Endothelial cell of hepatic sinusoid (primary cell): ENCODE data around the gene GRAMD2B.
"Not testable (repeated sequence)": the region's sequence is repeated elsewhere in the genome, so short reads cannot be mapped to it uniquely, and the experiment has no call there.

Experiments used
- in situ Hi-C: cut with HindIII; loops from 2 replicates; pipeline ENCODE4 v1.10.0; 2017; ENCODE audit warnings: low sequenced_read_pairs

Gene GRAMD2B

DNA sequence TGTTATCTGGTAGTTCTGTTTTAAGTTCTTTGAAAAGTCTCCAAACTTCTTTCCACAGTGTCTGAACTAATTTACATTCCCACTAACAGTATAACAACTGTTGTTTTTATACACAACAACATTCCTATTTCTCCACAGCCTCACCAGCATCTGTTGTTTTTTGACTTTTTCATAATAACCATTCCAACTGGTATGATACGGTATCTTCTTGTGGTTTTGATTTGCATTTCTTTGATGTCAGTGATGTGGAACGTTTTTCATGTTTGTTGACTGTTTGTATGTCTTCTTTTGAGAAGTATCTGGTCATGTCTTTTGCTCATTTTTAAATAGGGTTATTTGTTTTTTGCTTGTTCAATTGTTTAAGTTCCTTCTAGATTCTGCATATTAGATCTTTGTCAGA, 12.6 kb upstream of the GRAMD2B start:
- in situ Hi-C loops: no loop called here

DNA sequence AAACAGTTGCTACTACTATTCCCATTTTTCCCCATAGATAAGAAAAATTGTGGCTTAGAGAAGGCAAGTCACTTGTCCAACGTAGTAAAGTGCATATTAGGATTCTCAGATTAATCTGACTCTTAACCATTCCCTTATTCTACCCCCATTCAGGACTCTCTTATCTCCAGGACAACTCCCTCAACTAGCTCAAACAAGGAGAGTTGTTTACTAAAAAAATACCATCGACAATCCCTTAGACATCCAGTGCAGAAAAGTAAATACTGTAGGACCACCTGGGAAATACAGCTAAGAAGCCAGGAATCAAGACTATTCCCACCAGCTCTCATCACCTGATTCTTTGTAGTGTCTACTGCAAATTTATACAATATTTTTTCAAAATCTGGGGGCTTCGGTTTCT, 9.4 kb upstream of the GRAMD2B start:
- in situ Hi-C loops: no loop called here

DNA sequence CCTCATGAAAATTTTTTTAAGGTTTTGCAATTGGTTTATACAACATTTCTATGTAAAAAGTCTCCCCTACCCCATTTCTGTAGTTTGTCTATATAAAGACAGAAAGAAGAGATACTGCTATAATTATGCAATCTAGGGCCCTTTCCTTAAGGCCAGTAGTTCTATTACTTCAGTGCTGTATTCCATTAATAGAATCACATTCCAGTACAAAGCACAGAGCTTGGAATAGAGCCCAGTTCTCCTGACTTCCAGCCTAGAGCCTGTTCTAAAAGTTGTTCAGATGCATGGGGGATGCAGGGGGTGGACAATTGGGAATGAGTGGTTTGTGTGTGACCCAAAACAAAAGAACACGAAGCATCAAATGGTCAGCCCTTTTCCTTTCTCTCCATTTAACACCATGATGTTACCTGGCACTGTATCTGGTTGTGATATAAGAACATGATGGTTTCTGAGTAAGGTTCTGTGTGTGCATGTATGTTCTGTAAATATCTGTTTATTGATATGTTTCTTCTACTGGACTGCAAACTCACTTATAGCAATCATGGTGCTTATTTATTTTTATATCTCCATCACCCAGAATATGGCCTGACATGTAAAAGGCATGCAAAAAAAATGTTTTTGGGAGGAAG, 8.2 kb upstream of the GRAMD2B start:
- in situ Hi-C loops: no loop called here

DNA sequence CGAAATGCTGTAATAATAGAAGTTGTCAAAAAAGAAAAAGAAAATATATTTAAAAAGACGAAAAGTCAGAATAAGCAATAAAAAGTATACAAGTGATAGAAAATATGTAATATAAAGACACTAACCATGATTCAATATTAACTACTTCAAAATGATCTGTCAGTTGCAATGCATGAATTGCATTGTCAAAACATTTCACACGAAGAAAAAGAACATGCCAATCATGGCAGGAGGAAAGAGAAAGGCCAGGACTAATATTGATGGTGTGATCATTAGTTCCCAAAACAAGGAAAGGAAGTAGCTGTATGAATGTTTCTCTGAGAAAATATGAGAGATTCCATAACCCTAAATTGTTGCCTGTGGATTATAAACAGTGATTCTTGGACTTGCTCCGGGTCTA, 7.4 kb upstream of the GRAMD2B start:
- in situ Hi-C loops: no loop called here

DNA sequence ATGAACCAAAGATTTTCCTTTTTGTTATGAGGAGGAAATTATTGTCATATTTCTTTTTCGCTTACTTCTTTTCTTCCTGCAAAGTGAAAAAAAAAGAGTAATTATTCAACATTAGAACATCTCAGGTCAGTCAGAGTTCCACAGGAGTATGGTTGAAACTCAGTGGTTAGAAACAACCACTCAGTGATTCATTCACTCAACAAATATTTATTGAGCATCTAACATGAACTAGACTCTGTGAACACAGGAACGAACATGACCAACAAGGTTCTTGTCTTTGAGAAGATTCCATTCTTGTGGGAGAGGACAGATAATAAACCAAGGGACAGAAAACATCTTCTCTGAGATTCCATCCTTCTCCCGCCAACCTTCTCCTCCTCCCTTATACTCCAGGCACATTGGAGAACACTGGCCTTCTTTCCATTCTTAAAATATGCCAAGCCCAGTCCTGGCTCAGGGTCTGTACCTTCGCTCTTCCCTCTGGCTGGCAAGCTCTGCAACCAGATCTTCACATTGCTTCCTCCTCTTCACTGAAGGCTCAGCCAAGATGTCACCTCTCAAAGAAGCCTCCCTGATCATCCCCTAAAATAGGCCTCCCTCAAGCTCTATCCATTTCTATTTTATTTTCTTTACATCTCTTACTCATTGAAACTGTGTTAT, 6.8 kb upstream of the GRAMD2B start:
- in situ Hi-C loops: no loop called here

DNA sequence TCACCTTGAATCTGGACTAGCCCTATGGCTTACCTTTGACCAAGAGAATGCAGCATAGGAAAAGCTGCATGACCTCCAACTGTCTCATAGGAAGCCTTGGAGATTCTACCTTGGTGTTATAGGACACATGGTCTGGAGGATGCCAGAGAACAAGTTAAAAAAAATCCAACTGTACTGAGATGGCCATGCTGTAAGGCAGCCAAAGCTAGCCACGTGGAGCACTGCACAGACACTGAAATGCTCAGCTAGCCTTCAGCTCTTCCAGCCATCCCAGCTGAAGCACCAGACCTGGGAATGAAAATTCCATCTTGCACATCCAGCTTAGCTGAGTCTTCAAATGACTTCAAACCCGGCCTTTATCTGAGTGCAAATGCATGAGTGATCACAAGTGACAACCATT, 6.0 kb upstream of the GRAMD2B start:
- in situ Hi-C loops: no loop called here

DNA sequence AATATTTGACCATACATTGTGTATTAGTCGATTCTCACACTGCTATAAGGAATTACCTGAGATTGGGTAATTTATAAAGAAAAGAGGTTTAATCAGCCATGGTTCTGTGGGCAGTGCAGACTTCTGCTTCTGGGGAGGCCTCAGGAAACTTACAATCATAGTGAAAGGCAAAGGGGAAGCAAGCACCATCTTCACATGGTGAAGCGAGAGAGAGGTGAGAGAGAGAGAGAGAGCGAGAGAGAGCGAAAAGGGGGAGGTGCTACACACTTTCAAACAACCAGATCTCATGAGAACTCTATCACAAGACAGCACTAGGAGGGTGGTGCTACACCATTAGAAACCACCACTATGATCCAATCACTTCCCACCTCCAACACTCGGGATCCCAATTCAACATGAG, 4.1 kb upstream of the GRAMD2B start:
- in situ Hi-C loops: no loop called here

DNA sequence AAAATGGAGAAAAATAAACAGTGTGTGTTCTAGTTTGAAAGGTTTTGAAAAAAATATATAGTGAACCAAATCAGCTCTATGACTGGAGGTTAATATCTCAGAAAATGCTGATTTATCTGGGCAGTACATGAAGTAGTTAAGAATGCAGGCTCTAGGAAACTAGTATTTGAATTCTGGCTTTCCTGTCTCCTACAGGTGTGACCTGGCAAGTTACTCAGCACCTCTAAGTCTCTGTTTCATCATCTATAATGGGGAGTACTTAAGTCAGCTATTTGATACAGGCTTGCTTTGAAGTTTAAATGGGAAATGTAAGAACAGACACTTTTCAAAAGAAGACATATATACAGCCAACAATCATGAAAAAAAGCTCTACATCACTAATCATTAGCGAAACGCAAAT, 5.2 kb downstream of the GRAMD2B start:
- in situ Hi-C loops: no loop called here

DNA sequence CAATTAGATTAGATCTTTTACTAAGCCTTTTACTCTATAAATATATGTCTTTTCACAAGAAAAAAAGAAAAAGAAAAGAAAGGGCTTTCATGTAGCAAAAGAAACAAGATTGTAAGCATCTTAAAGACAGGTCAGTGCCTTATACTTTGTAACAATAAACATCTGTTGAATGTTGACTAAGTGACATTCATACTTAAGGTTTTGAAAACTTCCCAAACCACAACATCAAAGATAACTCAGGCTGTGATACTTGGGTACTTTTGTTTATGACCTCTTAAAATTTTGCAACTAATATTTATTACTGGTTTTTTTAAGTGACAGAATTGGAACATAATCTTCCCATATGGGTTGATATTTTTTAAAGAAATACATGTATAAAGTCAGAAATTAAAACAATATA, 7.4 kb downstream of the GRAMD2B start:
- in situ Hi-C loops: loop anchor here (5.0 kb wide), 3 partner anchors 43 to 102 kb away; no protein-coding TSS in a partner anchor

DNA sequence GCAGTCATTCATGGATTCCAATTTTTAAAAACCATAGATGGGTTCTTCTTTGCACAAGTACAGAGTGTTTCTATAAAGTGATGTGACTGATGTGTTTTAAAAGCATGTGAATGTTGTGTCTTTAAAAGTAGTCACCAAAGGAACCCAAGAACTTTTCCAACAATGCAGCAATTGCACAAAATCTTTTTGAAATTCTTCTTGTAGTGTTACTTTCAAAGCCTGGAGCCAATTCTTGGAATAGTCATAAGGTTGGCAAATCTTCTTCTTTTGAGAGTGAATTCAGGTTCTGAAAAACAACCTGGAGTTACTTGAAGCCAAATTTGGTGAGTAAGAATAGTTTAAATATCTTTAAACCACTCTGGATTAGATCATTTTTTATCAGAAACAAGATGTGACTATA, 10.5 kb downstream of the GRAMD2B start:
- in situ Hi-C loops: loop anchor here (5.0 kb wide), 3 partner anchors 46 to 99 kb away; no protein-coding TSS in a partner anchor

DNA sequence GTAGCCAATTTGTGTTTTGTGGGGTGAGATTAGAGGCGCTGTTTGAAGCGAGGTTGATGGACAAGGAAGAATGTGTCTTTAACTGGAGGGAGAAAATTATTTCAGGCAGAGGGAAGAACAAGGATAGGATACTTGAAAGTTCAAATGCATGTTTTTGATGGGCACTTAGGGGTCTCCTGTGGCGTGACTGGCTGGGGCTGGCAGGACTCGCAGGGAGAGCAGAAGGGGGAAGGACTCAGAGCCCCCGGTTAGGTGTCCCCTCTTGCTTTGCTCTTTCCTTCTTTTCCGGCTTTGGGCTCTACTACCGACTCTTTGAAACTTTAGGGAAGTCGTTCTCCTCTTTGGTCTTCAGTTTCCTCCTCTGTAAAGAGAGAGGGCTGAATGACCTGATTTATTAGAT, 12.1 kb downstream of the GRAMD2B start:
- in situ Hi-C loops: no loop called here

DNA sequence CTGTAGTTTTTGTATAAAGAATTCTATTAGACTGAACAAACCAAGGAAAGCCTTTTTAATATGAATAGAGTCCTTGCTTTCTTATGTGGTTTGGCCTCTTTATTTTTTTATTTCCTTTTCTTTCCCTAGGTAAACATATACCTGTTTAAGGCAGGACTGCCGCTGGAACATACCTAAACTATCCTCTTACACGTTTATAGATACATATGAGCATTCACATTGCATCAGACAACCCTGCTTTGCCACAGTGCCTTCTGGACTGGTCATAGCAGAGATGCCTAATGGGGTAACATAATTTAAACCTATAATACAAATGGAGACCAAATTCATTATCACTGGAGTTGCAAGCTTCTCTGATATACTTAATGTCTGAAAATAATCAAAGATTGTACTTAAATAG, 12.5 kb downstream of the GRAMD2B start:
- in situ Hi-C loops: no loop called here

DNA sequence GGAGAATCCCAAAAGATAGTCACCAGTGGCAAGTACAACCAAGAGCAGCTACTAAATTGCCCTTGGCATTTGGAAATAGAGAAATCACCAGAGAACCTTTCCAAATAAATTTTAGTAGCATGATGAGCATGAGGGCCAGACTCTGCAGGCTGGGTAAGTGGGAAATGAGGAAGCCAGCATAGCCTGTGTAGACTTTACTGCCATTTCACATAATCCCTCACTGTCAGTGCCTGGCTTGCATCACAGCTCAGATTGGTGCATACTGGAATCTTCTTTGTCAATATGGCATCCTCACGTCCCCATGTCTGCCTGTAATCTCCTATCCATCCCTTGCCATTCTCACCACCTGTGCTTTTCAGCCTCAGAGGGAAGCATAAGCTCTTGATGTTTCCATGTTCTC, 14.5 kb downstream of the GRAMD2B start:
- in situ Hi-C loops: no loop called here

DNA sequence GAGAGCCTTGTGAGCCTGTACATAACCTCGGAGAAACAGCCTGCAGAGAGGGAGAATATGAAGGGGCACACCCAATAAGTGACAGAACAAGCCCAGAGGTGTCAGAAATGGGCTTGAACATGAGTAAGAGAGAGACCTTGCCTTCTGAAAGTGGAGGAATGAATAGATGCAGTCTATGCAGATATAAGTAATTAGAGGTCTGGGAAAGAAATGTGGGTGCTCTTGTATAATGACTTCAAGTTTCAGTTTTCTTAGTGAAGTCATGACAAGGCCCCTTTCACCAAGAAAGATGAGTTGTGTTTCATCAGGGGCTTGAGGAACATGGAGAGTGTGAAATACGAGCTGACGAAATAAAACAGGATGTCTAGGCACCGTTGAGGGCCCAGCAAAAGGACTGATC, 15.1 kb downstream of the GRAMD2B start:
- in situ Hi-C loops: no loop called here

DNA sequence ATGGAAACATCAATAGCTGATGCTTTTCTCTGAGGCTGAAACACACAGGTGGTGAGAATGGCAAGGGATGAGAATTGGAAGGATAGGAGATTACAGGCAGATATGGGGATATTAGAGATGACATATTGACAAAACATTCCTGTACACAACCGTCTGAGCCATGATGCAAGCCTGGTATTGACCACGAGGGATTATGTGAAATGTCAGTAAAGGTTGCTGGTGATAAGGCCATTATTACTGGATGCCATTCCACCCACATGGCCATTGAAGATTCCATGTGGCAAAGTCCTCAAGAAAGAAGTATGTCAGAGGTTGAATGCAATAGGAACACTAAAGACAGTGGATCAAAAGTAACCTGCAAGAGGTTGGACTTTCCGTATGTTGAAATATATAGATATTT, 15.7 kb downstream of the GRAMD2B start:
- in situ Hi-C loops: no loop called here

DNA sequence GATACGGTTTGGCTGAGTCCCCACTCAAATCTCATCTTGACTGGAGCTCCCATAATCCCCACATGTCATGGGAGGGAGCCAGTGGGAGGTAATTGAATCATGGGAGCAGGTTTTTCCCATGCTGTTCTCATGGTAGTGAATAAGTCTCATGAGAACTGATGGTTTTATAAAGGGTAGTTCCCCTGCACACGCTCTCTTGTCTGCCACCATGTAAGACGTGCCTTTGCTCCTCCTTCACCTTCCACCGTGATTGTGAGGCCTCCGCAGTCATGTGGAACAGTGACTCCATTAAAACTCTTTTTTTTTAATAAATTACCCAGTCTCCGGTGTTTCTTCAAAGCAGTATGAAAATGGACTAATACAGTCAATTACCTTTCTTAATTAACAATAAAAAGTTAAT, 16.5 kb downstream of the GRAMD2B start:
- in situ Hi-C loops: not testable (repeated sequence)

DNA sequence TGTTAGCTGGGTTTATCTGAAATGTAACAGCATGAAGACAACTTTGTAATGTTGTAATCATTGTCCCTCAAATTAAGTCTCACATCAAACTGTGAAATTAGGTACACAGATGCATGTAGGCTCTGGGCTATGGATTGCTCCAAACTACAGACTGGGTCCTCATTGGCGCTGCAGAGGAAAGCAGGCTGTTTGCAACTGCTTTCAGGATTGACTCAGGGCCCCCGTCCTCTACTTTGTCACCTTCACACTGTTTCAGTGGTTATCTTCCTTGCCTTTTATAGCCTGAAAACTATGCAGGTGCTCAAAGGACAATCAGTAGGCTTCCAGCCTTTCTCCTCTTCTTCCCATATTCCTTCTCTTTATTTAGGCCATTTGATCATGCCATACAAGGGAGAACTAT, 18.0 kb downstream of the GRAMD2B start:
- in situ Hi-C loops: no loop called here

DNA sequence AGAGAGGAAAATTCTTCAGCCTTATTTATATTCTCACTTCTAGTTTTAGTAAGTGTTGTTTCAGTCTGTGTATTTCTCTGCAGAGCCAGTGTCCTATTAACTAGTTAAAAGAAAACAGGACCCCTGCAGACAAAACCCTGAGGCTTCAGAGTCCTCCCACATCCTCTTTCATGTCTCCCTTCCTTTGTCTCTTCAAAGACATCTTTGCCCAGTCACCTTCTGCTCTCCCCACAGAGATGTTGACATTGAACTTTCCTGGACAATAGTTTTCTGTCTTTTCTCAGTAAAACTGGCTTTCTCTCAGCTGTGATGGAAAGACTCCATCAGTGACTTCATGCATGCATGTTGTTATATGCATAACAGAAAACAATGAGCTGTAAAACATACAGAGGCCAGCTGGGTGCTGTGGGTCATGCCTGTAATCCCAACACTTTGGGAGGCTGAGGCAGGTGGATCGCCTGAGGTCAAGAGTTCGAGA, 20.2 kb downstream of the GRAMD2B start:
- in situ Hi-C loops: no loop called here

DNA sequence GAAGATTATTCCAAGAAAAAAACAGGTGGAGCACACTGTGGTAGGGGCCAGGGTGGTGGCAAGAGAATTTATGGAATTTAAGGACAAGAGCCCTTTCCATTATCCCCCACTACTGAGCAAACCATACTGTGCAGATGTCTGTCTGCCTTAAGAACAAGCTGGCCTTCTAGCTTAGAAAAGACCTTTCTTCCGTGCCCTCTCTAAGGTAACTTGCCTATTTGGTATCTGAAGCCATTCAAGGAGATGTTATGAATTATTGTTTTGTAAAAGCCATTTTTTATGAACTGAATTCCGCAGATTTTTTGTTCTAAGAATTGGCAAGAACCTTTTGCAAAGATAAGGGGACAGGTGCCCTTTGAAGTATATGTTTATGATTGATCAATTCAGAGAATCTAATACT, 20.9 kb downstream of the GRAMD2B start:
- in situ Hi-C loops: no loop called here

DNA sequence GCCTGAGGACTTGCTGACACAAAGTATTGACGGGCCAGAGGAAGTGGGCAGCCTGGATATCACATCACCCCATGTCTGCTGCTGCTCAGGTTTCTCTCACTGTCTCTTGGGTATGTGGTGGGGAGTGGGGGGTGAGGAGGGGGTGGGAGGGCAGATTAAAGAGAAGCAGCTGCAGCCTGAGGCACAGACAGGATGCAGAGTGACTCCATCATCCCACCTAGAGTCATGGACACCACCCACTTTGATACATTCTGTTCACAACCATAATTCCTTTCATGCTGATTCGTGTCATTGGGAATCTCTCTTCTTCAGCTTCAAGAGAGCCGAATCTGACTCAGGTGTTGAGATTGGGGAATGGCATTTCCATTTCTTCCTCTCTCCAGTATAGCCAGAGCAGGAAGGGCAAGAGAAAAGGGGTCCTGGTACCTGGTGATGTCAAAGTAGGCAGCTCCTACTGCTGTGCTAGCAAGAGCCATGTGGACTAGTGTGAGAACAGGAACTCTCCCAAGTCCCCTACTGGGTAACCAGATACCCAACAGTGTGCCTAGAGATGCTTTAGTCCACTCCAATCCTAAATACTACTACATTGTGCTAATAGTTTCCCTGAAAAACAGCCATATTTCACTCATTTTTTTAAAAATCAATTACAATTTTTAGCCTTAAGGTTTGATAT, 22.4 kb downstream of the GRAMD2B start:
- in situ Hi-C loops: no loop called here

DNA sequence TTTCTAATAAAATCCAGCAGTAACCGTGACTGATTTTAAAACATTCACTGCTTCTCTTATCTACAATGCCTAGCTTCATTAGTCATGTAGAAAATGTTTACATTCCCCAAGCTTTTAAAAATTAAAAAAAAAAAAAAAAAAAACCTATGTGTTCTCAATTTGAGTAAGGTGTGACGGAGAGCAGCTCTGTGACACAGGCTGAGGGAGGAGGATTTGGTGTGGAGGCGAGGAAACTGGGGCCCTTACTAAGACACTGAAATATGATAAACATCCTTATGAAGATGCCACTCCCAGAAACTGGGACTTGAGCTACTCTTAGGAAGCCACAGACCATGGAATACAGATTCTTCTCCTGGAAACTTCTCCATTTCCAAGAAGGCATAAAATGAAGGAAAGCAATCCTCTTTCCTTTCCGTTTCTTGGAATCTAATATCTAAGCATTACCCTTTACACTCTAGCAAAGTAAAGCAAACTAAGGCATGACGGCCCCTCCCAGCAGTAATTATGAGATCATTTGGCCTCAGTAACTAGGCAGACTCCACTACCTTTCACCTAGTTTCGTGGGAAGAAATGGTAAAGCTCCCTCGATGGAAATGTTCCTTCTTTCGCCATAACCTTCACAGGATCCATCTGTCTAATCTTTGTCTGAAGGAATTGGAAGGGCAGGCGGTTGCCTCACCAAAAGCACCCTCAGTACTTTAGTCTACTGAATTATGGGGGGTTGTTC, 23.5 kb downstream of the GRAMD2B start:
- in situ Hi-C loops: no loop called here

DNA sequence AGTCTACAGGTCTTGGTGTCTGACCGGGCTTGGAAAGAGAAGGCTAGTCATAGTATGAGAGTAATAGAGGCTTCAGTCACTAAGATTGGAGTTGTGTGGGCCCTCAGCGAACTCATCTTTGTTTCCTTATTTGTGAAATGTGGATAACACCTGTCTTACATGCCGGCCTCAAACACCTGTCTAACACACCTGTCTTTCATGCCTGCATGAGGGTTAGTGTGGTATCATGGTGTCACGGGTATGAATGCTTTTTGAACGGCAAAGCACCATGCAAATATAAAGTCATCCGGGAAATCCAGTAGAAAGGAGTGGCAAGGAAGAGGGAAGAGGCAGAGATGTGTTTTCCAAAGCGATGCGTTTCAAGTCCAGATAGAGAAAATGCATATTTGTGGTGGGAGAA, 25.5 kb downstream of the GRAMD2B start:
- in situ Hi-C loops: no loop called here
